HG02840 (cell line): ENCODE data around the gene RAB13.

Source experiments
- ATAC-seq: cut with Tn5 transposase; IDR thresholded peaks from one replicate; pipeline ENCODE4 v1.9.1; 2021; ENCODE audit warnings: mild to moderate bottlenecking, moderate library complexity, moderate number of reproducible peaks; ENCODE audit not compliant: unreplicated experiment, low FRiP score

Gene RAB13

DNA sequence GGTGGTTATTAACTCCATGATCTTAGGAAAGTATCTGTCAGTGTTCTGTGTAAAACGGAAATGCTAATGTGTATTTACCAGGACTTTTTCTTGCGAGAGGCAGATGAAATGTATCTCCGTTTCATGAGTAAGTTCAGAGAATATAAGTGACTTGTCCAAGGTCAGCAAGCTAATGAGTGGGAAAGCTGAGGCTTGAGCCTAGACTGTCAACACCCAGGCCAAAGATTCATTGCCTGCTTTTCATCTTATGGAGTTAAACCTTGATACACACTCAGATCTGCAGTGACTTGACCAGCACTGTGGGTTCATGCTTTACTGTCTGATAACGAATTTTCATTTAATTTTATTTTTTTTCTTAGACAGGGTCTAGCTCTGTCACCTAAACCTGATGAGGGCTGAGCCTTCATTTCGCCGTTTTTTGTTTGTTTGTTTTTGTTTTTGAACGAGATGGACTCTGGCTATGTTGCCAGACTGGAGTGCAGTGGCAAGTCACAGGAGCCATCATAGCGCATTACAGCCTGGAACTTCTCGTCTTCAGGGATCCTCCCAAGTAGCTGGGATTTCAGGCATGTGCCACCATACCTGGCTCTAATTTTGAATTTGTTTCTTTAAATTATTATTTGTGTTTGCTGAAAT is 7.7 kb downstream of the RAB13 start:
- ATAC-seq = no peak

GRCh38 chr1:153977250-153978240 is 8.6 kb downstream of the RAB13 start, which contains the start of gene JTB:
Gene JTB (minus strand): TSS chr1:153977674. CDS start chr1:153977252, 422 bp downstream.
- ATAC-seq = no peak

DNA sequence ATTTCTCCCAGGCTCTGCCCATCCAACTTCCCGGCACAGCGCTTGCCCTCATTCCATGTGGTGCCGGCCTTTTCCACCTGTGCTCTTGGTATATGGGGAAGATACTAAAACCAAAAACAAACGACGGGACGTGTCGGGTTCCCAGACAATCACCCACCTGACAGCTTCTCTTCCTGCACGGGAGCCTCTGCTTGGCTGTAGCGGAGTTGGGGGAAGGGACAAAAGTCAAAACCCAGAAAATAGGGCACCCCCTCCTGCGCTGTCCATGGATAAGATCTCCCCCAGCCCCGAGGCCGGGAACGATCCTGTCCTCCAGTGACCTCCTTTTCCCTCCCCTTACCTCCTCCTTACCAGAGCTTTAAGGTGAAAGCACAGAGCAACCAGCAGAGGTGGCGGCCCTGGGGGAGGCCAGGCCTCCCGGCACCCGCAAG is 9.3 kb downstream of the RAB13 start:
- ATAC-seq = no peak

- no peak for ATAC-seq
Observed at GRCh38 chr1:153973525-153973924, 12.6 kb downstream of the RAB13 start.

GRCh38 chr1:153973071-153973470 is 13.1 kb downstream of the RAB13 start:
- no peak for ATAC-seq

DNA sequence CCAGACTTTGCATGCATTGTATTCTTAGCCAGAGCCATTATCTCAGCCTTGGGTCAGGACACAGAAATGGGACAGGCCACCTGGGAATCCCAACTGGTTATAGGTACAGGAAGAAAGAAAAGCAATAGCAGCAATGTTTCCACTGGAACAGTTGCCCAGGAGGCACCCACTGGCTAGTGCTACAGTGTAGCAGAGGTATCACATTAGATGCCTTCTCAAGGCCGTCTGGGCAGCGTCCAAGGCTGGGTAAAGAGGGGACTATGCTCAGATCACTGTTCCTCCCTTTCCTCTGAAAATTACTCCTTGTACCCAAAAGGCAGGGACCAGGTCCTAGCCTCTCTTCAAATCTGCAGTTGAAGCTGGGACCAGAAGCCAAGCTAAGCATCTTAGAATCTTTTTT is 15.8 kb downstream of the RAB13 start:
- no peak for ATAC-seq

- ATAC-seq = no peak
Observed at GRCh38 chr1:153968972-153969371, 17.2 kb downstream of the RAB13 start.

DNA sequence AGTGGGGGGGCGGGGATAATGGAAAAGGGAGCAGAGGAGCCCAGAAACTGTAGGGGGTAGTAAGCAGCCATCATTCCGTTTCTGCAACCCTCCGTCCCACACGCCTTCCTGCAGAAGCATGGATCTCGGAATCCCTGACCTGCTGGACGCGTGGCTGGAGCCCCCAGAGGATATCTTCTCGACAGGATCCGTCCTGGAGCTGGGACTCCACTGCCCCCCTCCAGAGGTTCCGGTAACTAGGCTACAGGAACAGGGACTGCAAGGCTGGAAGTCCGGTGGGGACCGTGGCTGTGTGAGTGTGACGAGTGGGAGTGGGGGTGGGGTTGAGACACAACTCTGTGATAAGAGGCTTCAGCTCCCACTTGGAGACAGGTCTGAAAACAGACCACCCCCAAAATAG is 17.7 kb downstream of the RAB13 start:
- no peak for ATAC-seq

DNA sequence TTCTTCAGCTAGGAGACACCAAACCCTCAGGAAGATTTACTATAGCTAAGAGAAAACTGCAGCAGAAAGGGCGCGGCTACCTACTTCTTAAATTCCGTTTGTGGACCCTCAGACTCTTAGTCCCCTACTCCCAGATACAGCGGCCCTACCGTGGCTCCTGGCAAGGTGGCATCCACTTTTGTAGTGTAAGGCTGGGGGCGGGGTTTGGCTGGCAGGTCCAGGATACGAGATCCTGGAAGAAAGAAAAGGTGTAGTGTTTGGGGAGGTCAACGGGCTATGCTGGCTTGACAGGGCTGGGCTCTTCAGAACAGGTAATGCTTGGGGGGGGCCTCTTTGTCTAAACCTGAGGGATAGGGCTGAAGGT is 18.2 kb downstream of the RAB13 start:
- no peak for ATAC-seq

DNA sequence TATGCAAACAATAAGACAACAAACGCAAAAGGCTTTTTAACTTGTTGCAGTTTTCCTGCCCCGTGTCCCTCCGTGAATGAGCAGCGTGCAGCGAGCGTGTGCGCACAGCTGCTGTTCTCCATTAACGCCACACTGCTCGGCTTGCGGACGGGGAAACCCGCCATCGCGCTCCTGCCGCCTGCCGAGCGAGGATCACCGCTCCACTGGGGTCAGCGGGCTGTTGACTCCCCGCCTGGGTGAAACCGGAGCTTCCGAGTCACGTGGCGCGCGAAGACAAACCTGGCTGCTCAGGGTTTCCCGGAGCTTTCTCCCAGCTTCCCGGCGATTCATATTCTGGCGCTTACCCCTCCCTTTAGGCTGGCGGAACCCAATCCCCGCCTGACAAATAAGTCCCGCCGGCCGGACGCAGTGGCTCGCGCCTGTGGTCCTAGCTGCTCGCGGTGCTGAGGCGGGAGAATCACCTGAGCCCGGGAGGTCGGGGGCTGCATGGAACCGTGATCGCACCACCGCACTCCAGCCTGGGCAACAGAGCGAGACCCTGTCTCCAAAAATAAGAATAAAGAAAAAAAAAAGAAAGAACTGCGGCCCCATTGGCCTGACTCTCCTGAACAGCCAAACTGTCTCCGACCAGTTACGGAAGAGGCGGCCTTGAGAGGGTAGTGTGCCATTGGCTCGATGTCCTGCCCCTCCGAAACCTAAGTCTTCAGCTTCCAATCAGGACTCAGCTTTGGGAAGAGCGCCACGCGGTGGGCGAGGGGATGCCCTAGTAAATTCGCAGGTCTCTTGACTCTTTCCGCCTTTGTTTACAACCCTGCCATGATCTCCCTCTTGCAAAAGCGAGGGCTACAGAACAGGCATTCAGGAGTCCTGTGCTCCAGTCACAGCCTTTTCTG is 18.8 kb downstream of the RAB13 start, which contains the start of gene CREB3L4:
Gene CREB3L4, plus strand, starts transcription at position 796 of the 893 bp plus-strand sequence. CDS start 624 bp downstream, outside the sequence.
- ATAC-seq = peak; percentile 73

DNA sequence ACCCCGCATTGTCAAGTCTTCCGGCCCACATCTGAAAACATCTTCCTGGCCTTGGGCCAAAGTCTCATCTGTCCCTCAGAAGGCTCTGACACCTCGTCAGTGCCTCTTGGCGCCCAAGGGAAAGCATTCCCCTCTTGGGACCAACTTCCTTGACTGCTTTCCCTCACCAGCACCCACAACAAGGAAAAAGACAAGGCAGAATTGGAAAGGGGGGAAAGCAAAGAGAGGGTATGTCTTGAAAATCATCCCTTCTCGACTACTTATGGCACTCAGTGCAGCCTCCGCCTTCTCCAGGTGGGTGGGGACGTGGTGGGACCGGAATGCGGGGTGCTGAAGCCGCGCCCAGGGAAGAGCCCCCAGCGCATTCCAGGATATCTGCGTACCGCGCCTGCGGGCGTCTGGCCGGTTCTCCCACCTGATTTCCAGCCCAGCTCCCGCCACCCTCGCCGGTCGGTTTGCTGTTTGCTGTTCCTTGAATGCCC is 22.2 kb downstream of the RAB13 start:
- ATAC-seq = no peak

DNA sequence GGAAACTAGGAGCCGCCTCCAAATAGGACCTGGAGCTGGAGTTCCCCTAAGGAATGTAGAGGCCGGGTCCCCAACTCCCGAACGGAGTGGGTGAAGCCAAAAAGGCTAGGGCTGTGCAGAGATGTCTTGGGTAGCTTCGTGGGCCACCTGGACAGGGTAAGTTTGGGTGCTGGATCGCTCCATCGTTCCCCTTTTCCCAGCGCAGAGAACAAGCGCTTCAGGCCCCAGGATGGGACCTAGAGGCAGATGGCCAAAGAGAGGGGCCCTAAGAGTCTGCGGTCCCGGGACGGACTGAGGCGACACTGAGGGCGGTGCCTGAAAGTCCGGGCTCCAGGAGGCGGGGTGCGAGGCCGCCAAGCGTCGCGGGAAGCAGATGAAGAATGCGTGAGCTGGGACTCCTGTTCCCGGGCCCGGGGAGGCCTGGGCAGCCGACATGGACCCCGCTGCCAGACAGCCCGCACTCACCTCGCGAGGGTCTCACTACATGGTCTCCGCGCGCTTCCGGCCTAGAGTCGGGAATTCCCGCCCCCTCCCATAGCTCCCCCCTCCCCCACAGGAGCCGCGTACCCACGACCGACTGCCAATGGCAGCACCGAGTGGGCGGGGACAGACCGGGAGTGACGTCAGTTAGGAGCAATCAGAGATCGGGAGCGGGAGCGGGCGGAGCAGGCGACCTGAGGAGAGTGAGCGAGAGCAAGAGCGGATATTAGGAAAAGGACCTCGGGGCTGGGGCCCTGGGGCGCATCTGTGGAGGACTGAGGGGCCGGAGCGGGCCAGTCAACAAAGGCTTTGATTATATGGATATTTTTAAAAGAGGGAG is 22.9 kb downstream of the RAB13 start, which contains the start of gene SLC39A1:
Gene SLC39A1, minus strand, starts transcription at position 508 of the 820 bp plus-strand sequence. CDS start 822 bp downstream, outside the sequence.
- ATAC-seq = peak; percentile 43

DNA sequence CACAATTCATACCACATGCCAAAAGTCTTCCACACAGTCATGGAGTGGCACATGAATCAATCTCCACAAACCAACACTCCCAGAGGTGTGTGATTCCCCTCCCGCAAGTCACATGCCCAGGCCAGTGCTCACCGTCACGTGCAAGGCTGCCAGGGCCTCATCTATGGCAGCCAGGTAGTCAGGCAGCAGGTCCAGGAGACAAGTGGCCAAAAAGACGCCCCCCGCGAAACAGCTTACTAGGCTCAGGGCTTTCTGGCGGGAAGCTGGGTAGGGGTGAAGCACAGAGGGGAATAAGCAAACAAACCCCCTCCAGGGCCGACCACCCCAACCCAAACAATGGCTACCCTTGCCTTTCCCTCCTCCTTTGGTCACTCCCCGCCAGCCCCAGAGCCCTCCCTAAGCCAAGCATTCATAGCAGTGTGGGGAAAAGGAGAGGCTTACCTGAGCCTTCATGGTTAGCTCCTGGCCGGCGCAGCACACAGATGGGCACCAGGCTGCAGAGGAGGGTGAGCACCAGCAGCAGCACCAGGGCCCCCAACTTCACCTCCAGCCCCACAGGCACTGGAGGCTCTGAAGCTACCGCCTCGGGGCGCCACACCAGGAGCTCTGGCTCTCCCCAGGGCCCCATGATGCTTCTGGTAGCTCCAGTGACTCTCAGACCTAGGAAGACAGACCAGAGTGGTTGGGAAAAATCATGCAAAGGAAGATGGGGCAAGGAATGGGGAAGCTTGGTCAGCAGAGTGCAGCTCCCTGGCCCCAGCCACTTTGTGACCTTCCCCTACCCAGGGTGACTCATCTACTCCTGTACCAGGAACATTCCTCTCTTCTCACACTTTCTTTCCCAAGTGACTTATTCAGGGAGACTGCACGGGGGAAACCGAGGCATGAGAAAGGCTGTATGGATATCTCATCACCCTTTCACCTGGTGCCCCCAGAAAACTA is 23.8 kb downstream of the RAB13 start:
- no peak for ATAC-seq

GRCh38 chr1:153961421-153961820 is 24.7 kb downstream of the RAB13 start:
- no peak for ATAC-seq

DNA sequence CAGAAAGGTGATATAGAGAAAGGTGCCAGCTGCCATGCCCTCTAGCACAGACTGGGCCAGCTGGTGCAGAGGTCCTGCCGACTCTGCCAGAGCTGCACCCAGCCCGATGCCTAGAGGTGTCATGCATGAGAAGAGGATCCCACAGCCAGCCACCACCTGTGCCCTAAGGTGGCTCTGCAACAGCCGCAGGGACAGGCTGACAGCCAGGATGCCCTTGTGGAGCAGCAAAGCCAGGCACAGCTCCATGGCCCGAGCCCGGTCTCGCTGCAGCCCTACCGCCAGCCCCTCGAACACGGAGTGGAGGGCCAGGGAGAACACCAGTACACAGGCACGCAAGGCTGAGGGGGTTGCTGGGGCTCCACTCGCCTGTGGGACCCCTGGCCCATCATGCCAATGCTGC is 25.9 kb downstream of the RAB13 start:
- ATAC-seq = no peak

DNA sequence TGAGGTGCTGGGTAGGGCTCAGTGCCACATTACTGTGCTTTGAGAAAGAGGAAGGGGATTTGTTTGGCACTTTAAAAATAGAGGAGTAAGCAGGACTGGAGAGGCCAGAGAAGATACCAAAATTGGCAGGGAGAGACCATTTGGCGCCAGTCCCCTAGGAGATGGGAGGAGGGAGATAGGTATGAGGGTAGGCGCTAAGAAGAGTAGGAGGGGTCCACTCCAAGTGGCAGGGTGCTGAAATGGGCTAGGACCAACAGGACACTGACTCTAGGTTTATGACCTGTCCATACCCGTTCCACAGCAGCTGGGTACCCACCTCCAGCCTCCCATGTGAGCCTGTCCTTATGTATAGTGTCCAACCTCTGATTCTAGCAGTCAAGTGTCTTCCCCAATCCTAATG is 26.7 kb downstream of the RAB13 start:
- no peak for ATAC-seq

GRCh38 chr1:153958961-153959260 is 27.2 kb downstream of the RAB13 start:
- no peak for ATAC-seq
